PC-9 (cell line): ENCODE data around the gene ZNF211.

Experiments used
- CTCF ChIP-seq: fragments of 200-600 bp; sonication (generic); conservative IDR thresholded peaks from 2 replicates; pipeline ENCODE4 v1.6.1; 2017; ENCODE audit warnings: mixed run types, antibody characterized with exemption, mild to moderate bottlenecking, moderate library complexity
- EZH2 ChIP-seq: fragments of 200-600 bp; sonication (generic); IDR thresholded peaks from 2 replicates; pipeline ENCODE4 v1.8.0; 2017; ENCODE audit warnings: antibody characterized with exemption, low read depth

GRCh38 chr19:57672466-57672865 lies 39.5 kb downstream of the ZNF211 start:
- no peak for TF ChIP-seq EZH2
- no peak for TF ChIP-seq CTCF
